Left lobe of liver (tissue), 2 donors: ENCODE results near the gene PSMD14. TPM values are rescaled to one million over a fixed set of nuclear protein-coding genes. Genes with fewer than 3 reads are reported as not detected.
"Not testable (repeated sequence)": the region's sequence is repeated elsewhere in the genome, so short reads cannot be mapped to it uniquely, and the experiment has no call there.

Source experiments
- ATAC-seq: fragments of 200-7000 bp; cut with Tn5 transposase; one replicate; pipeline ENCODE4 v1.9.1; 2020; ENCODE audit warnings: mild to moderate bottlenecking, moderate library complexity
- DNase-seq: peaks from one replicate; pipeline ENCODE4 v3.0.0-alpha.2; 2020; ENCODE audit warnings: low spot score
- total RNA-seq: library from RNA; stranded (reverse); gene quantifications from one replicate; pipeline ENCODE4 v1.2.1, GENCODE V29; 2021
- donor health status: DM: no; HTN: no; CAD: no; lungs with moderate emphysema.
- donor health status: DM: no; HTN: yes; CAD: no.

Gene PSMD14
- total RNA-seq, 1 donor from 2014 or later: 20.4 TPM

GRCh38 chr2:161332371-161332967, 24.2 kb downstream of the PSMD14 start:
- ATAC-seq (no peak), DNase-seq (no peak)

GRCh38 chr2:161335626-161336025, 27.4 kb downstream of the PSMD14 start:
- ATAC-seq (peak; percentile 22), DNase-seq (no peak)

- no peak for DNase-seq
- ATAC-seq: no peak
Observed at GRCh38 chr2:161337247-161337646, 29.0 kb downstream of the PSMD14 start.

- ATAC-seq: peak; percentile 15
- not testable (repeated sequence) for DNase-seq
Observed at GRCh38 chr2:161339532-161339931, 31.3 kb downstream of the PSMD14 start.

GRCh38 chr2:161340930-161341413, 32.7 kb downstream of the PSMD14 start:
- not testable (repeated sequence) for ATAC-seq, DNase-seq

- ATAC-seq (no peak), DNase-seq (no peak)
Observed at GRCh38 chr2:161343235-161343634, 35.0 kb downstream of the PSMD14 start.

- ATAC-seq: no peak
- no peak for DNase-seq
Observed at GRCh38 chr2:161344692-161345091, 36.5 kb downstream of the PSMD14 start.

GRCh38 chr2:161351678-161352077, 43.5 kb downstream of the PSMD14 start:
- ATAC-seq (no peak), DNase-seq (no peak)

GRCh38 chr2:161352719-161353118, 44.5 kb downstream of the PSMD14 start:
- ATAC-seq (no peak), DNase-seq (no peak)

GRCh38 chr2:161353543-161353942, 45.3 kb downstream of the PSMD14 start:
- DNase-seq: no peak
- no peak for ATAC-seq

- ATAC-seq (no peak), DNase-seq (no peak)
Observed at GRCh38 chr2:161354106-161354505, 45.9 kb downstream of the PSMD14 start.

GRCh38 chr2:161355106-161355505, 46.9 kb downstream of the PSMD14 start:
- DNase-seq (no peak), ATAC-seq (no peak)

GRCh38 chr2:161355983-161356382, 47.8 kb downstream of the PSMD14 start:
- DNase-seq (no peak), ATAC-seq (no peak)

GRCh38 chr2:161357097-161357496, 48.9 kb downstream of the PSMD14 start:
- ATAC-seq (no peak), DNase-seq (no peak)

- DNase-seq (no peak), ATAC-seq (no peak)
Observed at GRCh38 chr2:161358838-161359237, 50.6 kb downstream of the PSMD14 start.

- ATAC-seq, DNase-seq: not testable (repeated sequence)
Observed at GRCh38 chr2:161360095-161360654, 52.0 kb downstream of the PSMD14 start.

- ATAC-seq (no peak), DNase-seq (no peak)
Observed at GRCh38 chr2:161362568-161363166, 54.4 kb downstream of the PSMD14 start.

GRCh38 chr2:161367675-161368074, 59.5 kb downstream of the PSMD14 start:
- DNase-seq (no peak), ATAC-seq (no peak)

- ATAC-seq: no peak
- DNase-seq: no peak
Observed at GRCh38 chr2:161369311-161369710, 61.1 kb downstream of the PSMD14 start.

GRCh38 chr2:161370981-161371380, 62.8 kb downstream of the PSMD14 start:
- DNase-seq (no peak), ATAC-seq (no peak)

GRCh38 chr2:161371869-161372268, 63.6 kb downstream of the PSMD14 start:
- DNase-seq (no peak), ATAC-seq (no peak)

- no peak for DNase-seq
- no peak for ATAC-seq
Observed at GRCh38 chr2:161373942-161374341, 65.7 kb downstream of the PSMD14 start.
